Skeletal muscle tissue (tissue), 4 donors: Measurements from ENCODE around the gene EXT2. TPM values are rescaled to one million over a fixed set of nuclear protein-coding genes. Genes with fewer than 3 reads are reported as not detected.

Experiments used
- H3K27ac ChIP-seq: one replicate; pipeline ENCODE4 v1.7.0; 2013; ENCODE audit warnings: mild to moderate bottlenecking, low read depth, low read length, inconsistent platforms
- H3K27me3 ChIP-seq, 3 donors: one replicate each; pipeline ENCODE4 v1.7.0; 2013; ENCODE audit warnings: low read length in 3 of 3; ENCODE audit not compliant: control insufficient read depth in 3 of 3, insufficient read depth in 3 of 3
- H3K36me3 ChIP-seq, 3 donors: one replicate each; pipeline ENCODE4 v1.7.0; 2013; ENCODE audit warnings: low read length in 3 of 3; ENCODE audit not compliant: control insufficient read depth in 3 of 3, insufficient read depth in 3 of 3
- H3K4me1 ChIP-seq, 3 donors: one replicate each; pipeline ENCODE4 v1.7.0; 2013; ENCODE audit warnings: low read length in 3 of 3, mild to moderate bottlenecking in 3 of 3; ENCODE audit not compliant: control insufficient read depth in 3 of 3, insufficient read depth in 3 of 3
- H3K4me3 ChIP-seq, 3 donors: one replicate each; pipeline ENCODE4 v1.7.0; 2013; ENCODE audit warnings: low read length in 3 of 3
- H3K9ac ChIP-seq, 3 donors: one replicate each; pipeline ENCODE4 v1.7.0; 2013; ENCODE audit warnings: low read length in 3 of 3, mild to moderate bottlenecking in 3 of 3, moderate library complexity in 2 of 3, low read depth in 1 of 3
- H3K9me3 ChIP-seq, 3 donors: one replicate each; pipeline ENCODE4 v1.7.0; 2013; ENCODE audit warnings: low read length in 3 of 3; ENCODE audit not compliant: control insufficient read depth in 3 of 3
- total RNA-seq: library from RNA; depleted of rRNA; stranded (reverse); fragments of >200 nt; gene quantifications from one replicate; pipeline ENCODE4 v1.2.3, GENCODE V29; 2014
- donor health status: Osteomylitis.

The EXT2 gene
- total RNA-seq, 1 donor from 2014 or later = 106 TPM

DNA sequence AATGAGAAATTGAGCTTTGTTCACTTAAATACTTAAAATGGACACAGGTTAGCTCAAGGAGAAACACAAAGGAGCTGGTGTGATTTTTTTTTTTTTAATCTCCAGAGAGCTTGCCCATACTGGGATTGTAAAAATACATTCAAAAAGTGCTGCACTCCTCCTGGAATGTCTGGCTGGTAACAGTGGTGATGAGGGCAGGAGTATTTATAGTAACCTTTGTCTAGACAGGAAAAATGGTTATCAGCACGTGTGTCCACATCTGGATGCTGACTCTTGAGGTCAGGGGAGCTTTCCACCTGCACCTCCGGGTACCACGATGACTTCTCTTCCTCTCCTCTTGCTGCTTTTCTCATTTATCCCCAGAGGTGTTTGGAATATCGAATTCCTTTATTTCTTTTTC is 30.1 kb downstream of the EXT2 start:
- Histone ChIP-seq H3K27me3 (no peaks in the 10 kb centered on the region), H3K9me3 (no peaks in the 10 kb centered on the region), H3K9ac (no peak overlapping the region), H3K4me3 (no peak overlapping the region), H3K4me1 (peaks cover 0 to 10% (median 4%) of the 10 kb centered on the region in 3 donors), H3K27ac (no peak overlapping the region), H3K36me3 (peaks cover 21 to 59% (median 51%) of the 10 kb centered on the region in 3 donors)

DNA sequence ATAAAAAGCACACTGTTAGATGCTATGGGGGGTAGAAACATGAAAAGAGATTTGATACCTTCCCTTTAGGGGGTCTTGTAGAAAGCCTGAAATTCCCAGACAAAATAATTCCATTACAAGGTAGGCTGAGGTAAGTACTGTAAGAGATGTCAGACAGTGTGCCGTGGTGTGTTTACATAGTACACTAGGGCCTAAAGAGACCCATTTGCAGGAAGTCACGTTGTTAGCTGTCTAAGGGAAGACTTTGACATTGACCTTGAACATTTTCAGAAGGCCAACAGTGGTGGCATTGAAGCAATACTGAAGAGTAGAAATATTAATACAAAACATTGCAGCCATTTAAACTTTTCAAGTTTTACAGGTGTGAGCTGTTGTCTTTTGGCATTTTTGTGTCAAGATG is 30.8 kb downstream of the EXT2 start:
- H3K27me3 ChIP-seq = no peaks in the 10 kb centered on the region
- no peak overlapping the region for H3K9ac ChIP-seq
- no peaks in the 10 kb centered on the region for H3K9me3 ChIP-seq
- H3K36me3 ChIP-seq = peaks cover 23 to 66% (median 51%) of the 10 kb centered on the region in 3 donors
- H3K27ac ChIP-seq = no peak overlapping the region
- peaks cover 0 to 13% (median 6%) of the 10 kb centered on the region in 3 donors for H3K4me1 ChIP-seq
- no peak overlapping the region for H3K4me3 ChIP-seq

DNA sequence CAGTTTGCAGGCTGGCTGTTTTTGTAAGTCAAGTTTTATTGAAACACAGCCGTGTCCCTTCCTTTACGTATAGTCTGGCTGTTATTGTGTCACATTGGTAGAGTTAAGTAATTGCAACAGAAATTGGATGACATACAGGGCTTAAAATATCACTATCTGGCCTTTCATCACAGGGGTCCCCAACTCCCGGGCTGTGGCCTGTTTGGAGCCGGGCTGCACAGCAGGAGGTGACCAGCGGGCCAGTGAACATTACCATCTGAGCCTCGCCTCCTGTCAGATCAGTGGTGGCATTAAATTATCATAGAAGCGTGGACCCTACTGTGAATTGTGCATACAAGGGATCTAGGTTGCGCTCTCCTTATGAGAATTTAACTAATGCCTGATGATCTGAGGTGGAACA is 31.7 kb downstream of the EXT2 start:
- H3K27me3 ChIP-seq = no peaks in the 10 kb centered on the region
- H3K4me1 ChIP-seq = peaks cover 0 to 13% (median 7%) of the 10 kb centered on the region in 3 donors
- no peak overlapping the region for H3K27ac ChIP-seq
- no peak overlapping the region for H3K9ac ChIP-seq
- peaks cover 23 to 67% (median 51%) of the 10 kb centered on the region in 3 donors for H3K36me3 ChIP-seq
- H3K9me3 ChIP-seq = no peaks in the 10 kb centered on the region
- no peak overlapping the region for H3K4me3 ChIP-seq

DNA sequence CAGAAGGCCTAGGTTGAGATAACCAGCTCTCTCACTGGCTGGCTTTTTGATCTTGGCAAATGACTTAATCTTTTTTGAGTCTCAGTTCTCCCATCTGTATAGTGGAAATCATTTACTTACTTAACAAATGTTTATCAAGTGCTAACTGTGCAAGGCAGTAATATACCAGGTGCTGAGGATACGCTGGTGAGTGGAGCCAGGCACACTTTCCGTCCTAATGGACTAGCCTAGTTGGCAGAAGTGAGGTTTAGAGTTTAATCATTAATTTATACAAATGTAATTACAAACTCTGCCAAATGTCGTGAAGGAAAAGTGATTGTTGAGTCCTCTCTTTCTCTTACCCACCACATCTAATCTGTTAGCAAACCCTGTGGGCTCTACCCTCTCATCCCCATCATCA is 33.3 kb downstream of the EXT2 start:
- no peak overlapping the region for H3K4me3 ChIP-seq
- H3K27me3 ChIP-seq = no peaks in the 10 kb centered on the region
- no peaks in the 10 kb centered on the region for H3K9me3 ChIP-seq
- peaks cover 0 to 15% (median 7%) of the 10 kb centered on the region in 3 donors for H3K4me1 ChIP-seq
- no peak overlapping the region for H3K27ac ChIP-seq
- H3K36me3 ChIP-seq = peaks cover 23 to 73% (median 58%) of the 10 kb centered on the region in 3 donors
- H3K9ac ChIP-seq = no peak overlapping the region

DNA sequence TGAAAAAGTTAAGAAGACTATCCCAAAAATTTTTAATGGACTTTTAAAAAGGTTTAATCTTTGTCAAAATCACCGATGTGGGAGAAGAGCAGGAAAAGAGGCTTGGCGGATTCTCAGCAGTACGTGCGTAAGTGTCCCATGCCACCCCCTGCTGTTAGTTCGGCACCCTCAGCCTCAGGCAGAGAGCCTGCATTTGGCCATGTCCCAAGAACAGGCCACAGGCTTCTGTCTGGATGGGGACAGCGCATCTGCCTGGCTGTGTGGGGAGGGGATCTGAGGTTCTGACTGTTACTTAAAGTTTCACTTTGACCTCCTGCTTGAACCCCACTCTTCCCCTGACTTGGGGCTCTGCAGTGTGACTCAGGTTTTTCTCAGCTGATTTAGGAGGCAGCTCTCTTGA is 35.3 kb downstream of the EXT2 start:
- no peak overlapping the region for H3K27ac ChIP-seq

DNA sequence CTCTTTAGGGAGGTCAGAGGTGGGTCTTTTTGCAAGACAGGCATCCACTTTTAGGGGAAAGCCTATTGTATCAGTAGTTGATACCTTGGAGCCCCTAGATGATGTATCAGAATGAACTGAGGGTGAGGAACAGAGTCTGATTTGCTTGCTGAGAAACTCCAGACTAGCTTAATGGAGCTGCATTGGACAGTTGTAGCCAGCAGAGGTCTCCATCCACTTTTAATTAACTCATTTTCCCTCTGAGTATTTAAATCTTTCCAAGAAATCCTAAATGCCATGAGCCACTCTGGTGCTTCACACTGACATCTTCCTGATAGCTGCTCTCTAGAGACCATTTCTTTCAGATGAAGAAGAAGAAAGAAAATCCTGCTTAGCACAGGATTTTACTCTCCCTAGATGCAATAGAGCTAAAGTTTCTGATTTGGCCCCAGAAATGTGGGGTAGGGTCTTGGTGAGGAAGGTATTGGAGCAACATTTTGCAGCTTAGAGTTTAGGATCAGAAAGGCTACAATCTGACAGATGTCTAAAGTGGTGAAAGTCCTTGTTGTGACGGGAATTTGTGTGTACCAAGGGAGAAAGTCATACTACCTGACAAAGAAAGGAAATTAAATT is 38.0 kb downstream of the EXT2 start:
- Histone ChIP-seq H3K4me3 (no peak overlapping the region), H3K4me1 (peaks cover 0 to 9% (median 7%) of the 10 kb centered on the region in 3 donors), H3K9me3 (no peaks in the 10 kb centered on the region), H3K27me3 (no peaks in the 10 kb centered on the region), H3K36me3 (peaks cover 5 to 37% (median 32%) of the 10 kb centered on the region in 3 donors), H3K27ac (no peak overlapping the region), H3K9ac (no peak overlapping the region)

More for the DNA sequence above, 35.3 kb downstream of the EXT2 start:
- no peaks in the 10 kb centered on the region for H3K9me3 ChIP-seq
- H3K27me3 ChIP-seq = no peaks in the 10 kb centered on the region
- H3K4me1 ChIP-seq = peaks cover 0 to 9% (median 7%) of the 10 kb centered on the region in 3 donors
- no peak overlapping the region for H3K4me3 ChIP-seq
- no peak overlapping the region for H3K9ac ChIP-seq
- H3K36me3 ChIP-seq = peaks cover 20 to 60% (median 49%) of the 10 kb centered on the region in 3 donors

DNA sequence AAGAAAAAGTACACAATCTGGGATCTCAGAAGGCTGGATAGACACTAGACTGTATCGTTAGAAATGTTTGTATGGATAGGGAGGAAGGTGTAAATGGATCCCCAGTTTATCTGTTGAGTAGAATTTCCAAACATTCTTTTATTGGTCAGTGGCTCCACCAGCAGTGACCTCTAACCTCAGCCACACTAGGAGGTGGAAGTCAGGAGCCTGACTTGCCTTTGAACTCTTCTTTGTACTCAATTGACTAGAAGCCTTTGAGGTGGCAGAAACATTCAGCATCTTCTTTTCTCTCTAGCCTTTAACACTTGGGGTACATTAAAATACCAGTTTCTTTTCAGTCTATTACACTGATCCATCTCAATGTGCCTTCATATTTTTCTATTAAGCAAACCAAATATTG is 39.1 kb downstream of the EXT2 start:
- H3K4me3 ChIP-seq = no peak overlapping the region
- H3K4me1 ChIP-seq = peaks cover 0 to 9% (median 8%) of the 10 kb centered on the region in 3 donors
- no peaks in the 10 kb centered on the region for H3K9me3 ChIP-seq
- no peaks in the 10 kb centered on the region for H3K27me3 ChIP-seq
- no peak overlapping the region for H3K9ac ChIP-seq
- peaks cover 2 to 26% (median 22%) of the 10 kb centered on the region in 3 donors for H3K36me3 ChIP-seq
- H3K27ac ChIP-seq = no peak overlapping the region

DNA sequence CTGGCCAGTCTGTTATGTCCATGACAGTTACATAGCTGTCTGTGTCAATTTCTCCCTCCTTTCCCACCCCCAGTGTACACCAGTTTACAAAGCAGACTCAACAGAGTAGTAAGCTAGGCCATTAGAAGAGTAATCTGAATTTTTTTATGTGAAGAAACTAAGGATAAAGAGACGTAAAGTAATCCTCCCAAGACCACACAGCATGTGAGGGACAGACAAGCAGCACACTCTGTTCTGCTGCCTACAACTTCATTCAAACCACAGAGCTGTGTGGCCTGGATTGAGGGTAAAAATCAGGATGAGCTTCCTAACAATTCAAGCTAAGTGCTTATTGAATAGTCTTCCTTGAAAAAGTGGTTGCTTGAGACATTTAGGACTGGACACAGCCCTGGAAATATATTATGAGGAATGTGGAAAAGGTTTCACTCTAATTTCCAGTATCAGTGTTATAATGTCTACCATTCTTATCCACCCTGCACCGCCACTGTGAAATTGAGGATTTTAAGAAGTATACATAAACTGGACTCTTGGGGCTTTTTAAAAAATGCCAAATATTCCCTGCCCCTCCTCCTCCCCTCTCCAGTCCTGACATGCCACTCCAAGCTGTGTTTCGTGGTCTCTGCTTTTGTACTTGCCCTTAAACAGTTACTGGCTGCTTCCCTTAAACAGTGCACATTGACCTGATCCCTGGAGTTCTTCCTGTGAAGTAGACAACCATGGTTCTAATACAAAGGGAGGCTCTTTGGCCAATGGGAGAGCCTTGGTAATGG is 40.9 kb downstream of the EXT2 start:
- Histone ChIP-seq H3K9ac (no peak overlapping the region), H3K4me3 (no peak overlapping the region), H3K36me3 (peaks cover 0 to 12% (median 9%) of the 10 kb centered on the region in 3 donors)

DNA sequence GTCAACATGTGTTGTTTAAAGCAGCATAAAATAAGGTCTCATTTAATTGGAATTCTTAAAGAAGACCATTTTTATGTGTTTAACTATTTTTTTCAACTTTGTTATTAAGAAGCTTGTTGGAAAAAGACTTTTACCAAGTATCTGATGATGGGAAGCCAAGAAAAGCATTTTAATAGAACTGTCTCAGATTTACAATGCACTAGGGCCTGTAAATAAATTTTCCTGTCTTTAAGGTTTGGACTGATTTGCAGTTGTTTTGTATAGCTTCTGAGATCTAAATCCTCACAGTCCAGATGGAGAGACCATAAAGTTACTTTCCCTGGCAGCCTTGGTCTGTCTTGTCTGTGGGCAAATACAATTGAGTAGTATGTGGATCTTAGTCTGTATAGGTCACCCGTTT is 41.6 kb downstream of the EXT2 start:
- peaks cover 0 to 12% (median 8%) of the 10 kb centered on the region in 3 donors for H3K36me3 ChIP-seq
- no peak overlapping the region for H3K4me3 ChIP-seq
- H3K4me1 ChIP-seq = peaks cover 7 to 11% (median 8%) of the 10 kb centered on the region in 3 donors
- H3K27me3 ChIP-seq = no peaks in the 10 kb centered on the region
- no peaks in the 10 kb centered on the region for H3K9me3 ChIP-seq
- H3K9ac ChIP-seq = no peak overlapping the region
- no peak overlapping the region for H3K27ac ChIP-seq

More for the DNA sequence above, 40.9 kb downstream of the EXT2 start:
- no peaks in the 10 kb centered on the region for H3K9me3 ChIP-seq
- H3K4me1 ChIP-seq = peaks cover 7 to 12% (median 8%) of the 10 kb centered on the region in 3 donors
- no peak overlapping the region for H3K27ac ChIP-seq
- H3K27me3 ChIP-seq = no peaks in the 10 kb centered on the region

DNA sequence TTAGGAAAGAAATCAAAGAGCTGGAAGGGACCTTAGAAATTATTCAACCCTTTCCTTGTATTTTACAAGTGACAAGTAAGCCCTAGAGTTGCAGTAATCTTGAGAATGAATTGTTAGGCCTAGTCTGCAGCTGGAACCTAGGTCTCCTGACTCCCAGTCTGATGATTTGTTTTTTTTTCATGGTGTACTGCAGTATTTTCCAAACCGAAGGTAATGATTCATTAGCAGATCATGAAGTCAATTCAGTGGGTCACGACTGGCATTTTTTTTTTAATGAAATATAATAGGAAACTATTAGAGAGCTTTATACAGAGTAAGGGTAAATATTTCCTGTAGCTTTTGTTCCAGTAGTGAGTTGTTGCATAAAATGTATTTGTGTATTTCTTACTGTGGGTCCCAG is 42.8 kb downstream of the EXT2 start:
- Histone ChIP-seq H3K36me3 (peaks cover 0 to 5% (median 0%) of the 10 kb centered on the region in 3 donors), H3K27me3 (no peaks in the 10 kb centered on the region), H3K4me1 (peaks cover 8 to 11% (median 8%) of the 10 kb centered on the region in 3 donors), H3K9me3 (no peaks in the 10 kb centered on the region), H3K4me3 (no peak overlapping the region), H3K9ac (no peak overlapping the region), H3K27ac (no peak overlapping the region)
